Lower lobe of right lung (tissue), 2 donors: ENCODE data around the gene RIC1. TPM values are rescaled to one million over a fixed set of nuclear protein-coding genes. Genes with fewer than 3 reads are reported as not detected.
"Not testable (repeated sequence)": the region's sequence is repeated elsewhere in the genome, so short reads cannot be mapped to it uniquely, and the experiment has no call there.

Experiments used
- ATAC-seq, 2 donors: fragments of 200-7000 bp; cut with Tn5 transposase; one replicate each; pipeline ENCODE4 v1.9.1; 2020 to 2022; ENCODE audit warnings: mild to moderate bottlenecking in 2 of 2, moderate library complexity in 2 of 2
- DNase-seq: peaks from one replicate; pipeline ENCODE4 v3.0.0-alpha.2; 2020
- H3K27ac ChIP-seq: fragments of 200-600 bp; one replicate; pipeline ENCODE4 v1.8.0; 2022
- H3K27me3 ChIP-seq: fragments of 200-600 bp; one replicate; pipeline ENCODE4 v1.8.0; 2022; ENCODE audit warnings: low read depth
- H3K36me3 ChIP-seq: fragments of 200-600 bp; one replicate; pipeline ENCODE4 v1.8.0; 2022; ENCODE audit warnings: mild to moderate bottlenecking
- H3K4me1 ChIP-seq: fragments of 200-600 bp; one replicate; pipeline ENCODE4 v1.8.0; 2022
- H3K4me3 ChIP-seq: fragments of 200-600 bp; one replicate; pipeline ENCODE4 v1.8.0; 2022; ENCODE audit warnings: mild to moderate bottlenecking
- H3K9me3 ChIP-seq: fragments of 200-600 bp; one replicate; pipeline ENCODE4 v1.8.0; 2022
- intact Hi-C: fragments of 100-400 bp; cut with DNase I; formaldehyde crosslinking; loops from one replicate; pipeline ENCODE4 v1.11.0; 2022
- total RNA-seq: library from RNA; stranded (reverse); fragmentation: NEBNext Ultra II Directional; extraction: Animal tissue kit (Norgen Biotek cat#: 25700); gene quantifications from one replicate; pipeline ENCODE4 v1.2.1, GENCODE V29; 2021
- TF ChIP-seq, protein P1 (sequence below): fragments of 200-600 bp; IDR thresholded peaks from one replicate; pipeline ENCODE4 v1.8.0; 2022; ENCODE audit warnings: antibody characterized with exemption, mild to moderate bottlenecking
- donor health status: DM: no; HTN: yes; CAD: no; lungs with severe emphysema.

Gene RIC1
- total RNA-seq, 1 donor from 2014 or later: 20.5 TPM

DNA sequence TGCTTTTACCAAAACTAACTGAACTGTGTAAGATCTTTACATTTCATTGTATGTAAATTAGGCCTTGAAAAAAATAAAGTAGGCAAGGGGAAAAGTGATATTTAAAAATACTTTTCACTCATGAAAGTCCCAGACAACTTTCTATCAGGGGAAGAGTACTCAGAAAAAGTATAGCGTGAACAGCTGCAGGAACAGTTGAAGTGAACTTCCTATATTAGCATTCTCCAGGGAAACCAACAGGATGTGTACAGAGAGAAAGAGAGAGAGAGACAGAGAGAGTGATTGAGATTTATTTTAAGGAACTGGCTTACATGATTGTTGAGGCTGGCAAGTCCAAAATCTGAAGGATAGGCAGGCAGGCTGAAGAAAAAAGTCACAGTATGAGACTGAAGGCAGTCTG is 162.0 kb downstream of the RIC1 start:
- TF ChIP-seq, protein P1, sequence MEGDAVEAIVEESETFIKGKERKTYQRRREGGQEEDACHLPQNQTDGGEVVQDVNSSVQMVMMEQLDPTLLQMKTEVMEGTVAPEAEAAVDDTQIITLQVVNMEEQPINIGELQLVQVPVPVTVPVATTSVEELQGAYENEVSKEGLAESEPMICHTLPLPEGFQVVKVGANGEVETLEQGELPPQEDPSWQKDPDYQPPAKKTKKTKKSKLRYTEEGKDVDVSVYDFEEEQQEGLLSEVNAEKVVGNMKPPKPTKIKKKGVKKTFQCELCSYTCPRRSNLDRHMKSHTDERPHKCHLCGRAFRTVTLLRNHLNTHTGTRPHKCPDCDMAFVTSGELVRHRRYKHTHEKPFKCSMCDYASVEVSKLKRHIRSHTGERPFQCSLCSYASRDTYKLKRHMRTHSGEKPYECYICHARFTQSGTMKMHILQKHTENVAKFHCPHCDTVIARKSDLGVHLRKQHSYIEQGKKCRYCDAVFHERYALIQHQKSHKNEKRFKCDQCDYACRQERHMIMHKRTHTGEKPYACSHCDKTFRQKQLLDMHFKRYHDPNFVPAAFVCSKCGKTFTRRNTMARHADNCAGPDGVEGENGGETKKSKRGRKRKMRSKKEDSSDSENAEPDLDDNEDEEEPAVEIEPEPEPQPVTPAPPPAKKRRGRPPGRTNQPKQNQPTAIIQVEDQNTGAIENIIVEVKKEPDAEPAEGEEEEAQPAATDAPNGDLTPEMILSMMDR: no peak
- H3K9me3 ChIP-seq: no peaks in the 10 kb centered on the region
- peaks cover 22% of the 10 kb centered on the region for H3K36me3 ChIP-seq

DNA sequence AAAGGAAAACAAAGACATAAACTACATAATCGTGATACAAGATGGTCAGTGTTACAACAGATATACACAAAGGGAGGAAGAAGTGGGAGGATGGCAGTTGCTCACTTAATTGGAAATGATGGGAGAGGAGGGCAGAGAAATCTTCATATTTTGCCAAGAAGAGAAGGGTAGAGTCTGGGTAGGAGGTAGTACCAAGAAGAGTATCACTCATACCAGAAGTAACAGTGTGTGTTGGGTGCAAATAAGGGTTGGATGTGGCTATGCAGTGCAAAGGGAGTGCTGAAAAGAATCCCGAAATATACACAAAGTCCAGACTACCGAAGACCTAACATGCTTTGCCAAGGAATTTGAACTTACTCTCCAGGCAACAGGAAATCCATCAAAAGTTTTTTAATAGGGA is 163.0 kb downstream of the RIC1 start:
- Histone ChIP-seq H3K27ac (no peak overlapping the region), H3K36me3 (peaks cover 13% of the 10 kb centered on the region), H3K4me3 (no peak overlapping the region), H3K4me1 (no peaks in the 10 kb centered on the region), H3K9me3 (no peaks in the 10 kb centered on the region), H3K27me3 (no peaks in the 10 kb centered on the region)
- ATAC-seq: no peak
- DNase-seq: no peak
- TF ChIP-seq, protein P1: no peak
- intact Hi-C loops: no loop called here

More for the DNA sequence above, 162.0 kb downstream of the RIC1 start:
- Histone ChIP-seq H3K27ac (no peak overlapping the region), H3K27me3 (no peaks in the 10 kb centered on the region), H3K4me3 (no peak overlapping the region), H3K4me1 (no peaks in the 10 kb centered on the region)
- intact Hi-C loops: no loop called here
- no peak for DNase-seq
- no peak for ATAC-seq

DNA sequence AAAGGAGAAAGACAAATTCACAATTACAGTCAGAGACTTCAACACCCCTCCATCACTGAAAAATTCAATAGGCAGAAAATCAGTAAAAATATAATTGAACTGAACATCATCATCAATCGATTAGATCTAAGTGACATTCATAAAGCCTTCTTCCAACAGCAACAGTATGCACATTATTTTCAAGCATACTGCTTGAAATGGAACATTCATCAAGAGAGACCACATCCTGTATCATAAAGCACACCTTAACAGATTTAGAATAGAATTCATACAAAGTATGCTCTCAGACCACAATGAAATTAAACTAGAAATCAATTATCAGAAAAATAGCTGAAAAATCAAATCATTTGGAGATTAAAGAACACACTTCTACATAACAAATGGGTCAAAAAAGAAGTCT is 164.9 kb downstream of the RIC1 start:
- H3K36me3 ChIP-seq: peaks cover 25% of the 10 kb centered on the region
- DNase-seq: no peak
- no peak for ATAC-seq
- no peaks in the 10 kb centered on the region for H3K27me3 ChIP-seq
- no peaks in the 10 kb centered on the region for H3K9me3 ChIP-seq
- no peak overlapping the region for H3K4me3 ChIP-seq
- no peaks in the 10 kb centered on the region for H3K4me1 ChIP-seq
- H3K27ac ChIP-seq: no peak overlapping the region
- TF ChIP-seq, protein P1: no peak
- intact Hi-C loops: no loop called here

GRCh38 chr9:5796298-5796697 is 167.4 kb downstream of the RIC1 start:
- ATAC-seq (no peak), DNase-seq (no peak)
- Histone ChIP-seq H3K4me1 (peaks cover 4% of the 10 kb centered on the region), H3K36me3 (peaks cover 24% of the 10 kb centered on the region), H3K9me3 (no peaks in the 10 kb centered on the region), H3K27ac (no peak overlapping the region), H3K27me3 (no peaks in the 10 kb centered on the region), H3K4me3 (no peak overlapping the region)
- TF ChIP-seq, protein P1: no peak
- intact Hi-C loops: no loop called here

DNA sequence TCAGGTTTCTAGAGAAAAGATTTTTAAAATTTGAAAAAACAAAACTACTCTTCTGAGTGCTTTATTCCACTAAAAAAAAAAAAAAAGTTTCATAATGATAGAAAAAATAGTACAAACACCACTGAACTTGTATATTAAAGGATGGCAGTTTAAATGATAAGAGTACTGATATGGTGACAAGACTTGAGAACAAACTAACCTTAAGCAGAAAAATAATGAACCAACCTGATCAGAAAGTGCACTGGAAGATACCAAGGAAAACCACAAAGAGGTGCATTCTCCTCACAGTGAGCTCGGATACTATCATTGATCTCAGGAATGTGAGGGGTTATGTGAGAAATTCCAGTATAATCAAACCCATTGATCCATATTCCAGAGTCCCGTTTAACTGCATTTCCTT is 169.7 kb downstream of the RIC1 start:
- Histone ChIP-seq H3K4me1 (peaks cover 4% of the 10 kb centered on the region), H3K36me3 (peaks cover 21% of the 10 kb centered on the region), H3K9me3 (no peaks in the 10 kb centered on the region), H3K27ac (no peak overlapping the region), H3K4me3 (no peak overlapping the region), H3K27me3 (no peaks in the 10 kb centered on the region)
- no peak for DNase-seq
- TF ChIP-seq, protein P1: no peak
- no peak for ATAC-seq
- intact Hi-C loops: no loop called here

DNA sequence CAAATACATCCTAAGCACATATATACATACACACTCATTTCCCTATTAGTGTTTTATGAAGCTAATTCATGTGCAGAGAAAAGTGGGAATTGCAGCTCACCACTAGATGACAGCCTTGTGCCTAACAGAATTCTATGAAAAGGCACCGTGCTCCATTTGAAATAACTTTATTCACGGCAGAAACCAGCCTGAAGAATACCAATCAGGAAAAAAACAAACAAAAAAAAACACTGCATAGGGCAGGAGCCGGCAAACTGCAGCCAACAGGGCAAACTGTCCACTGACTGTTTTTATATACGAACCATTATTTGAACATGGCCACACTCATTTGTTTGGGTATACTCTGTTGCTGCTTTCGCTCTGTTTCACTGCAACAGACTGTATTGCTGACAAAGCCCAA is 170.4 kb downstream of the RIC1 start:
- intact Hi-C loops: no loop called here
- Histone ChIP-seq H3K4me1 (peaks cover 4% of the 10 kb centered on the region), H3K36me3 (peaks cover 21% of the 10 kb centered on the region), H3K9me3 (no peaks in the 10 kb centered on the region), H3K27me3 (no peaks in the 10 kb centered on the region), H3K27ac (no peak overlapping the region), H3K4me3 (peak overlapping the region; percentile 14)
- ATAC-seq (peak in 1 of 2 donors; percentile 37), DNase-seq (no peak)
- TF ChIP-seq, protein P1: peak; percentile 53

- DNase-seq, H3K4me3 ChIP-seq, H3K4me1 ChIP-seq, H3K27me3 ChIP-seq, ATAC-seq, intact Hi-C loops, H3K27ac ChIP-seq, H3K9me3 ChIP-seq: not testable (repeated sequence)
- peaks cover 21% of the 10 kb centered on the region for H3K36me3 ChIP-seq
These were observed 171.5 kb downstream of the RIC1 start for GRCh38 chr9:5800378-5800777.
